Measurements from ENCODE around the gene TDRD10.

TDRD10 gene

DNA sequence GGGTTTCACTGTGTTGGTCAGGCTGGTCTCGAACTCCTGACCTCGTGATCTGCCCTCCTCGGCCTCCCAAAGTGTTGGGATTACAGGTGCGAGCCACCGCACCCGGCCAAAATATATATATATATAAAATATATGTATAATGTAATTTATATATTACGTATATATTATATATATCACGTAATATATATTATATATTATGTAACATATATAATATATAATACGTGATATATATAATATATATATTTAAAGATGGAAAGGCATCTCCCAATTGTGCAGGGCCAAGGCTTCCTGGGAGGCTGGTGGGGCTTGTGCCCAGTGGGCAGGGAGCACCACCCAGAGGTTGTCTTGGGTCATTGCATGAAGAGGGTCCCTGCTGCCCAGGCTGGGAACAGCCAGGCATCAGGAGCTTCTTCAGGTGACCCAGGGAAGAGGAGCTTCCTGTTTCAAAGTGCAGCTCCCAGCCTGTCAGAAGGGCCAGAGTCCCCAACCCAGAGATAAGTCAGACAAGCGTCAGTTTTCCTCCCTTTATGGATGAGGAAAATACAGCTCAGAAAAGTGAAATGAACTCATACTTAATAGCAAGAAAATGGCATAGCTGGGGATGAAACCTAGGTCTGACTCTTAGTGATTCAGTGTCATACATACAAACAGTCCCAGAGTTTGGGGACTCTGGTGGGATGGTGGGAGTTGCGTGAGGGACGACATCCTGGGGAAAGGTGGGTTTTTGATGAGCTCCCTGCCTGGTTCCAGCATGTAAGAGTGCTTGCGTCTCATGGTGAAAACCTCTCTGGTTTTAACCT is 44.4 kb downstream of the TDRD10 start:
- TF ChIP-seq RAD21 (IDR thresholded peaks at IDR 0.05; ENCODE audit: low read depth) (peak; percentile 86), TAF1 (IDR thresholded peaks at IDR 0.05; ENCODE audit: low read depth) (no peak)

- TF ChIP-seq CREB1 (IDR thresholded peaks at IDR 0.05; ENCODE audit: low read depth), result no peak
- no peak for TF ChIP-seq USF1 (IDR thresholded peaks at IDR 0.05)
- no peak for TF ChIP-seq MAX (IDR thresholded peaks at IDR 0.05)
- TF ChIP-seq, protein P1, sequence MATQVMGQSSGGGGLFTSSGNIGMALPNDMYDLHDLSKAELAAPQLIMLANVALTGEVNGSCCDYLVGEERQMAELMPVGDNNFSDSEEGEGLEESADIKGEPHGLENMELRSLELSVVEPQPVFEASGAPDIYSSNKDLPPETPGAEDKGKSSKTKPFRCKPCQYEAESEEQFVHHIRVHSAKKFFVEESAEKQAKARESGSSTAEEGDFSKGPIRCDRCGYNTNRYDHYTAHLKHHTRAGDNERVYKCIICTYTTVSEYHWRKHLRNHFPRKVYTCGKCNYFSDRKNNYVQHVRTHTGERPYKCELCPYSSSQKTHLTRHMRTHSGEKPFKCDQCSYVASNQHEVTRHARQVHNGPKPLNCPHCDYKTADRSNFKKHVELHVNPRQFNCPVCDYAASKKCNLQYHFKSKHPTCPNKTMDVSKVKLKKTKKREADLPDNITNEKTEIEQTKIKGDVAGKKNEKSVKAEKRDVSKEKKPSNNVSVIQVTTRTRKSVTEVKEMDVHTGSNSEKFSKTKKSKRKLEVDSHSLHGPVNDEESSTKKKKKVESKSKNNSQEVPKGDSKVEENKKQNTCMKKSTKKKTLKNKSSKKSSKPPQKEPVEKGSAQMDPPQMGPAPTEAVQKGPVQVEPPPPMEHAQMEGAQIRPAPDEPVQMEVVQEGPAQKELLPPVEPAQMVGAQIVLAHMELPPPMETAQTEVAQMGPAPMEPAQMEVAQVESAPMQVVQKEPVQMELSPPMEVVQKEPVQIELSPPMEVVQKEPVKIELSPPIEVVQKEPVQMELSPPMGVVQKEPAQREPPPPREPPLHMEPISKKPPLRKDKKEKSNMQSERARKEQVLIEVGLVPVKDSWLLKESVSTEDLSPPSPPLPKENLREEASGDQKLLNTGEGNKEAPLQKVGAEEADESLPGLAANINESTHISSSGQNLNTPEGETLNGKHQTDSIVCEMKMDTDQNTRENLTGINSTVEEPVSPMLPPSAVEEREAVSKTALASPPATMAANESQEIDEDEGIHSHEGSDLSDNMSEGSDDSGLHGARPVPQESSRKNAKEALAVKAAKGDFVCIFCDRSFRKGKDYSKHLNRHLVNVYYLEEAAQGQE (IDR thresholded peaks at IDR 0.05; ENCODE audit: low read depth), result no peak
- TF ChIP-seq RAD21 (IDR thresholded peaks at IDR 0.05; ENCODE audit: low read depth), result no peak
- no peak for TF ChIP-seq YY1 (IDR thresholded peaks at IDR 0.05; ENCODE audit: low read depth)
- TF ChIP-seq NFIC (IDR thresholded peaks at IDR 0.05), result no peak
- no peak for TF ChIP-seq EP300 (IDR thresholded peaks at IDR 0.05; ENCODE audit: borderline replicate concordance)
- TF ChIP-seq TCF12 (IDR thresholded peaks at IDR 0.05; ENCODE audit: low read depth), result no peak
- no peak for TF ChIP-seq ZBTB7A (IDR thresholded peaks at IDR 0.05; ENCODE audit: low read depth)
- no peak for TF ChIP-seq EGR1 (IDR thresholded peaks at IDR 0.05)
- no peak for TF ChIP-seq CEBPB (IDR thresholded peaks at IDR 0.05)
- no peak for TF ChIP-seq FOXM1 (IDR thresholded peaks at IDR 0.05; ENCODE audit: borderline replicate concordance, low read depth)
- no peak for TF ChIP-seq TAF1 (IDR thresholded peaks at IDR 0.05; ENCODE audit: low read depth)
Measured at GRCh38 chr1:154547105-154547732, 45.2 kb downstream of the TDRD10 start.

GRCh38 chr1:154548028-154548427 is 46.0 kb downstream of the TDRD10 start:
- TF ChIP-seq YY1 (IDR thresholded peaks at IDR 0.05; ENCODE audit: low read depth) (no peak), USF1 (IDR thresholded peaks at IDR 0.05) (no peak), ZBTB7A (IDR thresholded peaks at IDR 0.05; ENCODE audit: low read depth) (no peak), CEBPB (IDR thresholded peaks at IDR 0.05) (no peak), TEAD4 (IDR thresholded peaks at IDR 0.05) (no peak), EGR1 (IDR thresholded peaks at IDR 0.05) (no peak), CREB1 (IDR thresholded peaks at IDR 0.05; ENCODE audit: low read depth) (no peak), FOXM1 (IDR thresholded peaks at IDR 0.05; ENCODE audit: borderline replicate concordance, low read depth) (no peak), EP300 (IDR thresholded peaks at IDR 0.05; ENCODE audit: borderline replicate concordance) (no peak), NFIC (IDR thresholded peaks at IDR 0.05) (no peak), TCF12 (IDR thresholded peaks at IDR 0.05; ENCODE audit: low read depth) (no peak), RAD21 (IDR thresholded peaks at IDR 0.05; ENCODE audit: low read depth) (no peak), MAX (IDR thresholded peaks at IDR 0.05) (no peak), TAF1 (IDR thresholded peaks at IDR 0.05; ENCODE audit: low read depth) (no peak)
- TF ChIP-seq, protein P1 (IDR thresholded peaks at IDR 0.05; ENCODE audit: low read depth), result no peak

GRCh38 chr1:154549202-154549770 is 47.3 kb downstream of the TDRD10 start:
- no peak for TF ChIP-seq EGR1 (IDR thresholded peaks at IDR 0.05)

DNA sequence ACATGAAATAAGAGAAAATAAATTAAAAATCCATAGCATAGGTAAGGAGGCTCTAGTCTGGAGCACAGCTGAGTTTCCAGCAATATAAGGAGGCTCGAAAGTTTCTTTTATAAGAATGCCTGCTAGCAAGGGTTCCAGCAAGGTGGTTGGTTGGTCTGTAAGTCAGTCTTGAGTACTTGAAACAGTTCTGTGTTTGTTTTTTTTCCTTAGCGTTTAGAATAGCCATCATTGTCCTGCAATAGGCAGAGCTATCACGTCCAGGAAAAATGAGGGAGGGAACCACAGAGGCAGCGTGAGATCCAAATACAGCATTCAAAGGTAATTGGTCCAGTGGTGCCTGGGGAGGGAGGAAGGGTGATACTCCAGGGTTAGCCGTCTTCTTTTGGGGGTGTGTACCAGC is 48.1 kb downstream of the TDRD10 start:
- TF ChIP-seq TCF12 (IDR thresholded peaks at IDR 0.05; ENCODE audit: low read depth), result no peak
- no peak for TF ChIP-seq EP300 (IDR thresholded peaks at IDR 0.05; ENCODE audit: borderline replicate concordance)
- TF ChIP-seq CEBPB (IDR thresholded peaks at IDR 0.05), result no peak
- no peak for TF ChIP-seq USF1 (IDR thresholded peaks at IDR 0.05)
- TF ChIP-seq CREB1 (IDR thresholded peaks at IDR 0.05; ENCODE audit: low read depth), result no peak
- no peak for TF ChIP-seq FOXM1 (IDR thresholded peaks at IDR 0.05; ENCODE audit: borderline replicate concordance, low read depth)
- TF ChIP-seq TAF1 (IDR thresholded peaks at IDR 0.05; ENCODE audit: low read depth), result no peak
- TF ChIP-seq TEAD4 (IDR thresholded peaks at IDR 0.05), result no peak
- TF ChIP-seq RAD21 (IDR thresholded peaks at IDR 0.05; ENCODE audit: low read depth), result no peak
- no peak for TF ChIP-seq NFIC (IDR thresholded peaks at IDR 0.05)
- no peak for TF ChIP-seq EGR1 (IDR thresholded peaks at IDR 0.05)
- TF ChIP-seq ZBTB7A (IDR thresholded peaks at IDR 0.05; ENCODE audit: low read depth), result no peak
- no peak for TF ChIP-seq MAX (IDR thresholded peaks at IDR 0.05)
- TF ChIP-seq, protein P1 (IDR thresholded peaks at IDR 0.05; ENCODE audit: low read depth), result no peak

All from Ishikawa (cell line).